H54 (cell line): ENCODE measurements around the gene ADD2.
"Not testable (repeated sequence)": the region's sequence is repeated elsewhere in the genome, so short reads cannot be mapped to it uniquely, and the experiment has no call there.

ENCODE experiments used
- DNase-seq: peaks from one replicate; pipeline ENCODE4 v3.0.0; 2011; ENCODE audit warnings: low spot score, mixed read lengths; ENCODE audit not compliant: insufficient read length
- FAIRE-seq: peaks from 3 replicates; lab custom pipeline; 2011; peaks lifted over from hg19 to GRCh38; lab: Jason Lieb, UNC
- POLR2A ChIP-seq: IDR thresholded peaks from 2 replicates; pipeline ENCODE4 v1.6.1; 2011; ENCODE audit warnings: low read depth, mild to moderate bottlenecking, low read length

The ADD2 gene

DNA sequence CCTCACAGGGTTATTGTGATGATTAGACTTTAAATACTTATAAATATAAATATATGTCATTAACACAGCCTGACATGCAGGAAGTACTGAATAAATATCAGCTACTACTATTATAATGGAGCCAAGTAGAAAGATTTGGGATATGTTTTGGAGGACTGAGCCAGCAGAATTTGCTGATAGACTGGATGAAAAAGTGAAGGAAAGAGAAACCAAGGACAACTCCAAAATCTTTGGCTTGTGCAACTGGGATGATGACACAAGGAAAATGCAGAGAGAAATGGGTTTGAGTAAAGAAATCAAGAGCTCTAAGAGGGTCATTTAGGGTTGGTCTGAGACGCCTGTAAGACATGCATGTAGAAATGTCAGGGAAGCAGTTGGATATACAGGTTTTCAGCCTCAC is 15.6 kb downstream of the ADD2 start:
- TF ChIP-seq POLR2A, result no peak
- no peak for FAIRE-seq
- DNase-seq, result no peak

DNA sequence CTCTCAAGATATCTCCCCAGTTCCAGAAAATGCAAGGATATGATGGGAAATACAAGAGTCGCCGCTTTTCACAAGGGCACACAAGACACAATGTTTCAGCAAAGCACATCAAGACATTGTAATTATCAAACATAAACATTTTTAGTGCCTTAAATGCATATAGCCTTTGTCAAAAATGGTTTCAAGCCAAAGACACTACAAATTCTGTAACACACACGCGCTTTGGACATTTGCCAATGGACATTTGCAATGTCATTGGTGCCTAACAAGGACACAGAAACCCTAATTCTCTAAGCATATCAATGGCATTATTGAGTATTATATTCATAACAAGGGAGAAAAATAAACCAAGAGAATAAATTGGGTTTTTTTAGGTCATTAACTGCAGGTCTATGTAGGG is 16.1 kb downstream of the ADD2 start:
- TF ChIP-seq POLR2A, result no peak
- DNase-seq (no peak), FAIRE-seq (no peak)

DNA sequence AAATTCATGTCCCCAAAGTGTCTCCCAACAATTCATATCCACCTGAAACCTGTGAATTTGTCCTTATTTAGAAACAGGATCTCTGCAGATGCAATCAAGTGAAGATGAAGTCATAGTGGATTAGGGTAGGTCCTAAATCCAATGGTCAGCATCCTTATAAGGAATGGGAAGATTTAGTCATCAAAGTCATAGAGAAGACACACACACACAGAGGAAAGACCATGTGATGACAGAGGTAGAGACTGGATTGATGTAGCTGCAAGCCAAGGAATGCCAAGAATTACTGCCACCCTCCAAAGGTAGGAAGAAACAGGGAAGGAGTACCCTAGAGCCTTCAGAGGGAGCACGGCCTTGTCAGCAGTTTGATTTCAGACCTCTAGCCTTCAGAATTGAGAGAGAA is 17.7 kb downstream of the ADD2 start:
- no peak for FAIRE-seq
- TF ChIP-seq POLR2A, result no peak
- DNase-seq, result no peak

DNA sequence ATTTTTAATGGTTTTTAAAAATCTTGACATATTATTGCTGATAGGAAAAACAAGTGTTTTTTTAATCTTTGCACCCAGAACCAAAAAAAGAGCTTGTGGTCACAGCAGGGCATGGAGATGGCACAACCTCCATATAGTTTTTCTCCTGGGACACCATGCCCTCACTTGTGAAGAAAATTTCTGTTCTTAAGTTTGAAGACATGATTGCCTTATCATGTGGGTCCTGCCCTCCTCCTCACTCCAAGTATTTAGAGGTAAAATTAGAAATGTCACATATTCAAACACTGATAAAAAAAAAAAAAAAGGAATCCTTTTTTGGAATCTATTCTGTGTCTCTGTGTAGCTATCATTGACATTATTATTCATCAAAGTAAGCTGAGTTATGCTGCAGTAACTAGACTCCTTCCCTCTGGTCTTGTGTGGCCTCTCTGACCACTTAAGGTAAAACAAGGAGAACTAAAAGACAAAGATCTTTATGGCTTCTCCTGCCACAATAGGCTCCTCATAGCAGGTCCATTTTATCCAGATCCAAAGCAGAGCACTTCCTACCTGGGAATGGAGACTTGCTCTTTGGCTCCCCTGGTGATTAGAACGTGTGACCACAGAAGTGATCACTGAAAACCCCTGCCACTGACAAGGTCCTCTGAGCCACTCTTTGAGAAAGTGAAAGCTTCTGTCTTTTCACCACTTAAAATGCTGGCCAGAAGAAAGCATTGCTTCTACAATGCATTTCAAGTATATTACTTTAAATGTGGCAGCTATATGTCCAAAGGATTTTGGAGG is 19.8 kb downstream of the ADD2 start:
- FAIRE-seq, result no peak
- no peak for TF ChIP-seq POLR2A
- no peak for DNase-seq

DNA sequence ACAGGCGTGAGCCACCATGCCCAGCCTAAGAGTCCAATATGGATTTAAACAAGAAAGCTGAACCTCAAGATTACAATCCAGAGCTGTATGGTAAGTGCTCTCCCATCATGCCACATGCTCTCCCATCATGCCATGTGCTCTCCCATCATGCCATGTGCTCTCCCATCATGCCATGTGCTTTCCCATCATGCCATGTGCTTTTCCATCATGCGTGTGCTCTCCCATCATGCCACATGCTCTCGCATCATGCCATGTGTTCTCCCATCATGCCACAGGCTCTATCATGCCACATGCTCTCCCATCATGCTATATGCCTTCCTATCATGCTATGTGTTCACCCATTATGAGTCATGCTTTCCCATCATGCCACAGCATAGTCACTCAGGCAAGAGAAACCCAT is 20.7 kb downstream of the ADD2 start:
- TF ChIP-seq POLR2A, result no peak
- DNase-seq (no peak), FAIRE-seq (no peak)

DNA sequence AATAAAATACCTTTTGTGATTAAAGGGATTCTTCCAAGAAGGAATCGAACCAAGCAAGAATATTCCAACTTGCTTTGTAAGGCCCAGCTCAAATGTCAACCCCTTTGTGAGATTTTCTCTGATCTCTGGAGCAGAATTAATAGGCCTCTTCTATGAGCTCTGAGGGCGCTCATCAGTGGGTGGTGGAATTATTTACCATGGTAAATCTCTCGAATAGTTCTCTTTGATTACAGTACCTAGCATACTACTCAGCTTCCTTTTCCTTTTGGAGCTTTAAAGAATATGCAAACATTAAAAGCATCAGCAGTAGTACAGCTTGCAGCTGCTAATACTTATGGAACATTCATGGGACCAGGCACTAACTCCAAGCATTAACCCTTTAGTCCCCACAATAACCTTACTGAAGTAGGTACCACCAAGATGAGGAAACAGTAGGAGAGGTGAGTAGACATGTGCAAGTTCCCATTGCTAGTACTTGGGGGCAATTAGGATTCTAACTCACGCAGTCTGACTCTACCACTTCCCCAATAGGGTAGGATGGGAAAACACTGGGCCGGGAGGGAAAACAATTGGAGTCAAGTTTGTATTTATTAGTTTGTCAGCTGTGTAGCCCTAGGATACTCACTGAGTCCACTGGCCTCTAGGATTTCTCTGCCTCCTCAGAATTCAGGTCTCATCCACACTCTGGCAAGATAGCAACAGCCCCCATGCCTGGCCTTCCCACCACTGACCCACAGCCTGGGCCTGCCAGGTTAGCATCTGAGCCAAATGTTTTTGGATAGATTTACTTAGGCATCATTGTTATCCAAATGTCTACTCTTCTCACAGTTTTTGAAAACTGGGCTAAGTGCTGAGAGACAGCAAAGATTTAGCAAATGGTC is 21.7 kb downstream of the ADD2 start:
- no peak for FAIRE-seq
- no peak for DNase-seq
- TF ChIP-seq POLR2A, result no peak

DNA sequence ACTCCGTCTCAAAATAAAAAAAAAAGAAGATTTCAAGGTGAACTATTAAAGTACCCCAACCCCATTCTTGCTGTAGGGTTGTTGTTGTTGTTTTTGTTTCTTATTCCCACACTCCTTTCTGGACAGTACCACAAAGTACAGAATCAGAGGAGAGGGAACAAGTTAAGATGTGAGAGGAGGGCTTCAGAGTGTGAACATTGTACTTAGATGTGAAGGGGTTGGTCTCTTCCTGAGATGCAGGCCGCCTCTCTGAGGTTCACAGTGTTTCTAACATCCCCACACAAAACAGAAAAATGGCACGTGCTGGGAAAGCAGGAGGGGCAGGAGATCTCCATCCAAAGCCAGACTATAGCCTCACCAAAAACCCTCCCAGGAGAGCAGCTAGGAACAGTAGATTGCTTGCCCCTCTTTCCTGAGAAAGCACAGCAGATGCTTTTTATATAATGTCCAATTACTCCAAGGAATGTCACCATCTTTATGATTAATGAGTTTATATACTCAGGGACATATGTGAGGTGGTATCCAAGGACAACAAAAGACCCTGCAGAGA is 22.6 kb downstream of the ADD2 start:
- DNase-seq (no peak), FAIRE-seq (no peak)

DNA sequence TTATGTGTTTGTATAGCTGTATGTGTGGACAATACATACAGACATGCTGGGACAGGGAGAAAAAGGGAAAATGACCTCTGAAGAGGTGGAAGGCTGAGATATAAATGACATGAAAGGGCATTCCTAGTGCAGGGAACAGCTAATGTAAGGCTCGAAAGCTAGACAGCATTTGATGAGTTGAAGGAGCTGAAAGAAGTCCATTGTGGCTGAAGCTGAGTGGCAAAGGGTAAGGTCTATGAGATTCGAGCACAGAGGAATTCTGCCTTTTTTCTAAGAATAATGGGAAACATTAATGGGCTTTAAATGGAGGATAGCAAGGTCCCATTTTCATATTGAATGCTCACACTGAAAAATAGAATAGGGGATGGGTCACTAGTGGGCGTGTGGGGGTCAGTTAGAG is 23.6 kb downstream of the ADD2 start:
- no peak for DNase-seq
- no peak for FAIRE-seq

More for the DNA sequence above, 22.6 kb downstream of the ADD2 start:
- TF ChIP-seq POLR2A, result no peak

DNA sequence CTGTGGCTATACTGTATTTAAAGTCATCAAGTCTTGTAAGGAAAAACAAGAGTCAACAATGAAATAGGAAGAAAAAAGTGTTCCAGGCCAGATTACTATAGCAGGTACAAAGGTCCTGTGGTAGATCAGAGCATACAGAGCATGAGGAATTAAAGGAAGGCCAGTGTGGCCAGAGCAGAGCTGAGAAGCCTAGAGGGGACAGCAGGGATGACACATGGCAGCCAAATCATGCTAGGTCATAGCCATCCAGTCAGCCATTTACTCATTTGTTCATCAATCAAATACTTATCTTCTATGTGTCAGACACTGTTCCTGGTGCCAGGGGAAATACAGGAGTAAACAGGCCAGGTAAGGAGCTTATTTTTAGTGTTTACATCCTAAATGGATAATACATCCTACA is 24.3 kb downstream of the ADD2 start:
- DNase-seq (no peak), FAIRE-seq (no peak)
- no peak for TF ChIP-seq POLR2A

More for the DNA sequence above, 23.6 kb downstream of the ADD2 start:
- no peak for TF ChIP-seq POLR2A

DNA sequence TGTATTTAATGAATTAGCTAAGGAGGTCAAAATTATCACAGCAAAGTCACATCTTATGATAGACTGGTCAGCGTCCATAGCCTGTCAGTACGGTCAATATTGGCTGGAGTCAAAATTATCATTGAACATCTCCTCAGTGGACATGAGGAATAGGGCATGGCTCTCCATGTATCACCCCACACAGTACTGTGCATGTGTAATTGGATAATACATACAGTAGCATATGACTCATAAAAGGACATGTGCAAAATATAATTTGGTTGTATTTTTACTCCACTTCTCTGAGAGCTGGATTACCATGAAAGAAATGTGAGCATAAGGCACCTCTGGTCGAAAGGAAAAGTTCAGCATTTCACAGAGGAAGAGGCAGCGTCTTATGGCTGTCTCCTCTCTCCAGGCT is 24.9 kb downstream of the ADD2 start:
- no peak for DNase-seq
- no peak for TF ChIP-seq POLR2A
- FAIRE-seq, result no peak

DNA sequence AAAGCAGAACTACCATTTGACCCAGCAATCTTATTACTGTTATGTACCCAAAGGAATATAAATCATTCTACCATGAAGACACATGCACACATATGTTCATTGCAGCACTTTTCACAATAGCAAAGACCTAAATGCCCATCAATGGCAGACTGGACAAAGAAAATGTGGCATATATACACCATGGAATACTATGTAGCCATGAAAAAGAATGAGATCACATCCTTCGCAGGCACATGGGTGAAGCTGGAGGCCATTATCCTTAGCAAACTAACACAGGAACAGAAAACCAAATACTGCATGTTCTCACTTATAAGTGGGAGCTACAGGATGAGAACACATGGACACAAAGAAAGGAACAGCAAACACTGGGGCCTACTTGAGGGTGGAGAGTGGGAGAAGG is 28.5 kb downstream of the ADD2 start:
- not testable (repeated sequence) for DNase-seq, FAIRE-seq

DNA sequence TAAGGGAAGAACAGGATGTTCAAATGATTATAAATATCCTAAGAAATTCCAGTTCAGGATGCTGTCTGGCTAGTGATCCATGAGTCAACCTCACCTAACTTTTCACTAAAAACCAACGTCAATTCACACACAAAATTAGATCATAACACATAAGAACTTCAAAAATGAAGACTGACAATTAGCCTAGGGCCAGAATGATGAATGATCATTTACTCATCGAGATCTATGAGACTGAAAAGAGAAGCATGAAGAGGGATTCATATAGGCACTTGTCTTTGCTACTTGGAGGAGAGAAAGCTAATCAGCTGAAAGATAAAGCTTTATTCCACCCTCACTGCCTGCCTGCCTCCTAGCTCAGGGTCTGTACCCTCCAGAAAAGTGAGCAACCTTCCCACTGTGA is 29.8 kb downstream of the ADD2 start:
- peak; percentile 38 for FAIRE-seq
- TF ChIP-seq POLR2A, result no peak

DNA sequence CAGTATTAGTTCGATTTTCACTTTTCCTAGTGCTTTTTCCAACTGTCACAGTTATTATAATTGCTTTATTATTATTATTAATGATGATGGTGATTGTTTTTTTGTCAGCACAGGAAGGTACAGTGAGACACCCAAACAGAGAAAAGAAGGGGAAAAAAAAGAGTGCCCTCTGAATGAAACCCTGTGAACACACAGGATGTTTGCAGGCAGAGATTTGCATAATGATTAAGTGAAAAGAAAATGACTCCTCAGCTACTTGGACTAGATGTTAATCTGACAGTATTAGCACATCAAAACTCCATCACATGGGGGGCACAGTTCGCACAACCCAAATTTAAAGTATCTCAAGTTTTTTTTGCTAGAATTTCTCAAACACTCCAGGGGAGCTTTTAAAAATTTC is 32.9 kb downstream of the ADD2 start:
- no peak for FAIRE-seq
- TF ChIP-seq POLR2A, result no peak
- DNase-seq, result no peak

More for the DNA sequence above, 29.8 kb downstream of the ADD2 start:
- DNase-seq, result no peak

DNA sequence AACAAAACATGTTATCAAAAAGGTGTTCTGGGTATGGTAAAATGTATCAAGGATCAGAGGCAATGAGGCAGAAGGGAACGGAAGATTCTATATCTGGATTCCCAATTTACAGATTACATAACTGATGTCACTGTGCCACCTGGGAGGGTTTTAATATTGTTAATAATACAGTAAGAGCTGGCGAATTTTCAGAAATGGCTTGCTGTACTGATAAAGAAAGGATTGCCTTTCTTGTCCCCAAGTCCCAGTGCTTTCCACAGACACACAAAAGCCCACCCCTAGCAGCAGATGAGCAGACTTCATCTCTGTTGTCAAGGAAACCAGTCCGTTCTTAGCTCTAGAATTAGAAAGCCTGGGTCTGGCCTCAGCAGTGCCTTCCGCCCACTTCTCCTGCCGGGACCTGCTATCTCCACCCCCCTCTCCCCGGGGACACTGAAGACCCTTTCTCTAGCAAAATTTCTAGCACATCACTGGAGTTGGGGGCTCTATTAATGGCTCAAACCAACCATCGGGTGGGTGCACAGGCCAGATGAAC is 34.3 kb downstream of the ADD2 start:
- no peak for DNase-seq
- TF ChIP-seq POLR2A, result no peak

More for the DNA sequence above, 34.3 kb downstream of the ADD2 start:
- FAIRE-seq, result no peak
